GM12878 (cell line): ENCODE results near the gene ZNF513. TPM values are rescaled to one million over a fixed set of nuclear protein-coding genes. Genes with fewer than 3 reads are reported as not detected.

Source experiments
- E2F8 ChIP-seq: fragments of 450-650 bp; IDR thresholded peaks from 2 replicates; pipeline ENCODE4 v1.6.1; 2018; ENCODE audit warnings: mild to moderate bottlenecking, low read depth, moderate library complexity; ENCODE audit not compliant: partially characterized antibody
- EGR1 ChIP-seq, 2 experiments: IDR thresholded peaks; 1 replicate in 1 of 2; 2 replicates in 1 of 2; pipeline ENCODE4 v1.6.1; 2011 to 2012; ENCODE audit warnings: low read depth in 2 of 2, low read length in 2 of 2, borderline replicate concordance in 1 of 2, mild to moderate bottlenecking in 1 of 2, moderate library complexity in 1 of 2
- GABPA ChIP-seq: IDR thresholded peaks from 2 replicates; pipeline ENCODE4 v1.6.1; 2014; ENCODE audit warnings: antibody characterized with exemption, low read depth, mild to moderate bottlenecking, inconsistent platforms
- IRF5 ChIP-seq: fragments of 450-650 bp; IDR thresholded peaks from 2 replicates; pipeline ENCODE4 v1.6.1; 2017; ENCODE audit warnings: borderline replicate concordance
- MEF2B ChIP-seq: fragments of 450-650 bp; IDR thresholded peaks from 2 replicates; pipeline ENCODE4 v1.6.1; 2018; ENCODE audit warnings: mild to moderate bottlenecking, moderate library complexity; ENCODE audit not compliant: partially characterized antibody, poor library complexity, severe bottlenecking
- MXI1 ChIP-seq: fragments of 150-350 bp; IDR thresholded peaks from 2 replicates; pipeline ENCODE4 v1.6.1; 2011; ENCODE audit warnings: low read depth, mild to moderate bottlenecking, inconsistent platforms, low read length, improper control_type of control experiment
- MYB ChIP-seq: fragments of 150-350 bp; IDR thresholded peaks from 2 replicates; pipeline ENCODE4 v1.6.1; 2014; ENCODE audit warnings: mild to moderate bottlenecking, low read depth, low read length, borderline replicate concordance
- MYC ChIP-seq: IDR thresholded peaks from 2 replicates; pipeline ENCODE4 v1.6.1; 2011; ENCODE audit warnings: mild to moderate bottlenecking, low read length, moderate library complexity, inconsistent platforms; ENCODE audit not compliant: insufficient read depth, insufficient replicate concordance, insufficient read length, severe bottlenecking
- POU2F2 ChIP-seq: IDR thresholded peaks from 3 replicates; pipeline ENCODE4 v1.6.1; 2011; ENCODE audit warnings: low read depth, mild to moderate bottlenecking, low read length, borderline replicate concordance
- RUNX3 ChIP-seq: IDR thresholded peaks from 2 replicates; pipeline ENCODE4 v1.6.1; 2012; ENCODE audit warnings: low read length, inconsistent platforms
- TAF1 ChIP-seq: IDR thresholded peaks from 2 replicates; pipeline ENCODE4 v1.6.1; 2011; ENCODE audit warnings: mild to moderate bottlenecking, low read depth, low read length, borderline replicate concordance
- YBX1 ChIP-seq: fragments of 450-650 bp; IDR thresholded peaks from 2 replicates; pipeline ENCODE4 v1.6.1; 2016; ENCODE audit warnings: antibody characterized with exemption
- YY1 ChIP-seq: IDR thresholded peaks from 2 replicates; pipeline ENCODE4 v1.6.1; 2011; ENCODE audit warnings: low read depth, mild to moderate bottlenecking, low read length
- ZBTB11 ChIP-seq: fragments of 450-650 bp; formaldehyde crosslinking; IDR thresholded peaks from 2 replicates; pipeline ENCODE4 v1.5.0; 2022; ENCODE audit warnings: mild to moderate bottlenecking, missing genetic modification characterization
- ZNF687 ChIP-seq: fragments of 450-650 bp; IDR thresholded peaks from 2 replicates; pipeline ENCODE4 v1.6.1; 2017; ENCODE audit warnings: mild to moderate bottlenecking, moderate library complexity
- polyA plus RNA-seq, 11 experiments: library from polyadenylated mRNA; depleted of rRNA in 4 of 11; unstranded in 6 of 11; stranded (reverse) in 5 of 11; fragments of >200 nt; fragmentation: Nextera tagmentation in 4 of 11; fragmentation: Illumina TruSeq in 1 of 11; extraction: Ambion mirVana in 4 of 11; extraction: Trizol in 1 of 11; gene quantifications; 1 replicate in 1 of 11; 2 replicates in 10 of 11; pipeline versions ENCODE4 v1.2.1 to v1.2.3, GENCODE V29; 2011 to 2016; ENCODE audit warnings: inconsistent platforms in 2 of 11, missing spikeins in 2 of 11, low read depth in 1 of 11
- total RNA-seq, 4 experiments: library from RNA; depleted of rRNA in 3 of 4; stranded (reverse); fragments of >200 nt in 3 of 4; fragmentation: Illumina TruSeq in 1 of 4; extraction: Trizol in 1 of 4; gene quantifications; 2 replicates each; pipeline versions ENCODE4 v1.2.1 to v1.2.3, GENCODE V29; 2013 to 2021

ZNF513 gene
- total and polyA plus RNA-seq, 10 of the 15 experiments (the other 5 are each of a cell fraction or from before 2014, with no cell fraction given) = 0.06 to 16.4 (median 5.6) TPM

- TF ChIP-seq ZBTB11 (CRISPR knock-in tag) (peak; percentile 35; the same call in 1 of the 2 replicates), E2F8 (peak; percentile 61), MEF2B (peak; percentile 9), EGR1 (IDR thresholded peaks at IDR 0.05; ENCODE audit: borderline replicate concordance in 1 of 2, low read depth in 2 of 2, low read length in 2 of 2) (peak in 1 of 2 experiments; percentile 8; a peak in 1 of 3 replicates), MYB (peak; percentile 46; the same call in 1 of the 2 replicates), YBX1 (no peak), MXI1 (peak; percentile 79), YY1 (peak; percentile 68; the same call in 1 of the 2 replicates), IRF5 (no peak), RUNX3 (0 out of 2 replicates have a peak, but pooled peaks have one; percentile 36), MYC (peak; percentile 59), POU2F2 (peak; percentile 61; the same call in 1 of the 3 replicates), GABPA (peak; percentile 81), ZNF687 (peak; percentile 93), TAF1 (peak; percentile 95)
Observed at GRCh38 chr2:27409321-27410073, 29.0 kb upstream of the ZNF513 start, which contains the start of gene PPM1G (continued).
